ENCODE measurements around the gene ATP7A.

GRCh38 chrX:78098108-78098507, 187.6 kb downstream of the ATP7A start:
- TF ChIP-seq CTCF (IDR thresholded peaks at IDR 0.05 in 4 of 5, conservative IDR thresholded peaks at IDR 0.05 in 1 of 5) (no peak), POLR2A (IDR thresholded peaks at IDR 0.05) (no peak)
